H9 (cell line): ENCODE results near the gene MAML3. TPM values are rescaled to one million over a fixed set of nuclear protein-coding genes. Genes with fewer than 3 reads are reported as not detected.

ENCODE experiments used
- DNase-seq: peaks from one replicate; pipeline ENCODE4 v3.0.0-alpha.2; 2017
- H2AFZ ChIP-seq: one replicate; pipeline ENCODE4 v1.6.1; 2013; ENCODE audit warnings: mild to moderate bottlenecking, low read length, control low read depth, moderate library complexity
- H2AK5ac ChIP-seq: 2 replicates; pipeline ENCODE4 v1.6.1; 2013; ENCODE audit warnings: low read length, control low read depth, mixed read lengths; ENCODE audit not compliant: insufficient read length
- H2BK120ac ChIP-seq: one replicate; pipeline ENCODE4 v1.6.1; 2013; ENCODE audit warnings: low read depth, mild to moderate bottlenecking, low read length, control low read depth, inconsistent platforms; ENCODE audit not compliant: poor library complexity, severe bottlenecking
- H2BK12ac ChIP-seq: 2 replicates; pipeline ENCODE4 v1.6.1; 2013; ENCODE audit warnings: low read length, control low read depth, mixed read lengths, low read depth; ENCODE audit not compliant: insufficient read length
- H2BK15ac ChIP-seq: 2 replicates; pipeline ENCODE4 v1.6.1; 2013; ENCODE audit warnings: low read depth, low read length, control low read depth
- H2BK20ac ChIP-seq: one replicate; pipeline ENCODE4 v1.6.1; 2013; ENCODE audit warnings: low read depth, mild to moderate bottlenecking, low read length, control low read depth, inconsistent platforms; ENCODE audit not compliant: poor library complexity, severe bottlenecking
- H2BK5ac ChIP-seq: 2 replicates; pipeline ENCODE4 v1.6.1; 2013; ENCODE audit warnings: low read length, control low read depth, mixed read lengths; ENCODE audit not compliant: insufficient read length
- H3K14ac ChIP-seq: 2 replicates; pipeline ENCODE4 v1.6.1; 2013; ENCODE audit warnings: low read length, control low read depth; ENCODE audit not compliant: insufficient read depth
- H3K18ac ChIP-seq: 2 replicates; pipeline ENCODE4 v1.6.1; 2013; ENCODE audit warnings: low read depth, mild to moderate bottlenecking, mixed read lengths, low read length, control low read depth; ENCODE audit not compliant: insufficient read length
- H3K23ac ChIP-seq: 2 replicates; pipeline ENCODE4 v1.6.1; 2013; ENCODE audit warnings: low read length, control low read depth, mixed read lengths, low read depth; ENCODE audit not compliant: insufficient read length
- H3K23me2 ChIP-seq: 2 replicates; pipeline ENCODE4 v1.6.1; 2013; ENCODE audit warnings: low read depth, mild to moderate bottlenecking, mixed read lengths, low read length, control low read depth; ENCODE audit not compliant: insufficient read length, poor library complexity, severe bottlenecking
- H3K27ac ChIP-seq: 2 replicates; pipeline ENCODE4 v1.5.1; 2013; ENCODE audit warnings: low read length, control low read depth, mixed read lengths, low read depth; ENCODE audit not compliant: insufficient read length
- H3K27me3 ChIP-seq: 2 replicates; pipeline ENCODE4 v1.6.1; 2013; ENCODE audit warnings: low read length, control low read depth, inconsistent platforms; ENCODE audit not compliant: insufficient read depth
- H3K4ac ChIP-seq: 2 replicates; pipeline ENCODE4 v1.6.1; 2013; ENCODE audit warnings: low read depth, mild to moderate bottlenecking, control low read depth, inconsistent platforms, low read length, moderate library complexity
- H3K4me1 ChIP-seq: 2 replicates; pipeline ENCODE4 v1.6.1; 2013; ENCODE audit warnings: low read length, control low read depth, inconsistent platforms; ENCODE audit not compliant: insufficient read depth
- H3K4me2 ChIP-seq: 2 replicates; pipeline ENCODE4 v1.6.1; 2013; ENCODE audit warnings: low read length, control low read depth, mixed read lengths; ENCODE audit not compliant: insufficient read length, insufficient read depth
- H3K56ac ChIP-seq: 2 replicates; pipeline ENCODE4 v1.6.1; 2013; ENCODE audit warnings: low read depth, mild to moderate bottlenecking, mixed read lengths, low read length, control low read depth; ENCODE audit not compliant: insufficient read length
- H3K79me1 ChIP-seq: 2 replicates; pipeline ENCODE4 v1.6.1; 2013; ENCODE audit warnings: low read depth, mild to moderate bottlenecking, moderate library complexity, low read length, control low read depth, inconsistent platforms; ENCODE audit not compliant: insufficient read depth, poor library complexity, severe bottlenecking
- H3K79me2 ChIP-seq: 2 replicates; pipeline ENCODE4 v1.6.1; 2013; ENCODE audit warnings: low read length, control low read depth, inconsistent platforms; ENCODE audit not compliant: insufficient read depth
- H3K9ac ChIP-seq: 2 replicates; pipeline ENCODE4 v1.6.1; 2013; ENCODE audit warnings: low read length, control low read depth, mixed read lengths; ENCODE audit not compliant: insufficient read length; ENCODE audit errors: extremely low read depth
- H3K9me3 ChIP-seq: one replicate; pipeline ENCODE4 v1.6.1; 2013; ENCODE audit warnings: low read depth, low read length, inconsistent platforms; ENCODE audit not compliant: control insufficient read depth
- H3T11ph ChIP-seq: one replicate; pipeline ENCODE4 v1.6.1; 2013; ENCODE audit warnings: mild to moderate bottlenecking, low read length, control low read depth, inconsistent platforms
- H4K20me1 ChIP-seq: one replicate; pipeline ENCODE4 v1.6.1; 2013; ENCODE audit not compliant: control insufficient read depth, insufficient read length, insufficient read depth
- H4K5ac ChIP-seq: 2 replicates; pipeline ENCODE4 v1.6.1; 2013; ENCODE audit warnings: low read depth, mild to moderate bottlenecking, mixed read lengths, low read length, control low read depth; ENCODE audit not compliant: insufficient read length
- H4K8ac ChIP-seq: replicated peaks from 2 replicates; pipeline ENCODE4 v1.6.1; 2013; ENCODE audit warnings: low read length, control low read depth, mixed read lengths, low read depth; ENCODE audit not compliant: insufficient read length
- H4K91ac ChIP-seq: 2 replicates; pipeline ENCODE4 v1.6.1; 2013; ENCODE audit warnings: low read depth, mild to moderate bottlenecking, moderate library complexity, mixed read lengths, low read length, control low read depth; ENCODE audit not compliant: insufficient read length
- H3K27ac Mint-ChIP-seq, 3 experiments: 2 replicates in 2 of 3; 3 replicates in 1 of 3; pipeline ENCODE4 v1.8.0; 2020 to 2021; ENCODE audit warnings: mixed read lengths in 3 of 3, mild to moderate bottlenecking in 1 of 3, moderate library complexity in 1 of 3
- H3K27me3 Mint-ChIP-seq: 2 replicates; pipeline ENCODE4 v1.8.0; 2021; ENCODE audit warnings: low read depth, mild to moderate bottlenecking, moderate library complexity, mixed read lengths
- H3K36me3 Mint-ChIP-seq, 3 experiments: 2 replicates in 2 of 3; 3 replicates in 1 of 3; pipeline ENCODE4 v1.8.0; 2020 to 2021; ENCODE audit warnings: low read depth in 3 of 3, mixed read lengths in 3 of 3; ENCODE audit not compliant: insufficient read depth in 1 of 3
- H3K4me1 Mint-ChIP-seq, 2 experiments: 2 replicates each; pipeline ENCODE4 v1.8.0; 2020; ENCODE audit warnings: mixed read lengths in 2 of 2
- H3K4me3 Mint-ChIP-seq, 2 experiments: 2 replicates in 1 of 2; 3 replicates in 1 of 2; pipeline ENCODE4 v1.8.0; 2020 to 2021; ENCODE audit warnings: mild to moderate bottlenecking in 2 of 2, mixed read lengths in 2 of 2, moderate library complexity in 1 of 2
- H3K9me3 Mint-ChIP-seq, 2 experiments: 2 replicates in 1 of 2; 3 replicates in 1 of 2; pipeline ENCODE4 v1.8.0; 2020; ENCODE audit warnings: mild to moderate bottlenecking in 2 of 2, mixed read lengths in 2 of 2, moderate library complexity in 1 of 2
- CTCF ChIP-seq: fragments of 200-600 bp; sonication (generic); conservative IDR thresholded peaks from 3 replicates; pipeline ENCODE4 v1.8.0; 2021; ENCODE audit warnings: antibody characterized with exemption, mild to moderate bottlenecking
- WGBS: extraction: QIAGEN DNeasy Blood & Tissue Kit; methylation state at CpG from one replicate; pipeline ENCODE4 v1.1.7; 2013; ENCODE audit warnings: missing lambda C conversion rate, low lambda C conversion rate, mixed read lengths; ENCODE audit not compliant: insufficient read length; ENCODE audit errors: extremely low coverage; 5-methylcytosine and 5-hydroxymethylcytosine counted together
- total RNA-seq: library from RNA; stranded (reverse); gene quantifications from 2 replicates; pipeline ENCODE4 v1.2.1, GENCODE V29; 2021

The MAML3 gene
- total RNA-seq, 1 experiment from 2014 or later: 3.9 TPM

GRCh38 chr4:140188975-140189374 lies 35.0 kb upstream of the MAML3 start:
- Histone ChIP-seq H3K14ac (no peak overlapping the region), H3K18ac (no peak overlapping the region), H3K79me2 (no peaks in the 10 kb centered on the region), H4K91ac (no peak overlapping the region), H2BK15ac (no peak overlapping the region), H2BK12ac (no peak overlapping the region), H3K9me3 (no peaks in the 10 kb centered on the region), H3K27ac (no peak overlapping the region), H2AK5ac (no peak overlapping the region), H3K4me2 (no peak overlapping the region), H4K5ac (no peak overlapping the region), H3K27me3 (no peaks in the 10 kb centered on the region), H3T11ph (no peak overlapping the region), H2AFZ (no peak overlapping the region), H2BK20ac (no peak overlapping the region), H4K20me1 (no peaks in the 10 kb centered on the region), H2BK120ac (no peak overlapping the region), H3K4ac (no peak overlapping the region), H3K23me2 (no peaks in the 10 kb centered on the region), H3K79me1 (no peaks in the 10 kb centered on the region), H3K9ac (no peak overlapping the region), H2BK5ac (no peak overlapping the region), H3K4me1 (no peaks in the 10 kb centered on the region), H3K23ac (no peak overlapping the region), H3K56ac (no peak overlapping the region), H4K8ac (no peak overlapping the region)
- Mint-ChIP-seq H3K4me3 (no peak overlapping the region), H3K36me3 (no peaks in the 10 kb centered on the region), H3K9me3 (no peaks in the 10 kb centered on the region), H3K4me1 (no peaks in the 10 kb centered on the region; a peak in 1 of 4 replicates), H3K27ac (no peak overlapping the region), H3K27me3 (no peaks in the 10 kb centered on the region)
- WGBS: no CpG with 5 or more reads among the region's 2 CpGs
- TF ChIP-seq CTCF: no peak
- no peak for DNase-seq
